Cerebellar cortex (tissue), 1 donor: Measurements from ENCODE around the gene HSDL2.
"Not testable (repeated sequence)": the region's sequence is repeated elsewhere in the genome, so short reads cannot be mapped to it uniquely, and the experiment has no call there.

Experiments used
- DNase-seq: peaks from one replicate; pipeline ENCODE4 v3.0.0-alpha.2; 2015; ENCODE audit warnings: low spot score

HSDL2 gene

GRCh38 chr9:112366591-112366990, 13.3 kb upstream of the HSDL2 start:
- DNase-seq, result no peak

DNA sequence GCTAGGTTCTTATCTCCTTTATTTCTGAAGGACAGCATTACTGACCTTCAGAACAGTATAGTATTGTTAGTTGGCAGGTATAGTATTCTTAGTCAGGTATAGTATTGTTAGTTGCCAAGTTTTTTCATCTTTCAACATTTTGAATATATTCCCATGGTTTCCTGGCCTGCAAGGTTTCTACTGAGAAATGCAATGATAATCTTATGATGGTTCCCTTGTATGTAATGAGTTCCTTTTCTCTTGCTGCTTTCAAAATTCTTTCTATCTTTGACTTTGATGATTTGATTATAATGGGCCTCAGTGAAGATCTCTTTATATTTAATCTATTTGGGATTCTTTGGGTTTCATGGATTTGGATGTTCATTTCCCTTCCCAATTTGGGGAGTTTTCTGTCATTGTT, 12.4 kb upstream of the HSDL2 start:
- DNase-seq, result no peak

GRCh38 chr9:112369817-112370216, 10.1 kb upstream of the HSDL2 start:
- no peak for DNase-seq

- no peak for DNase-seq
Measured at GRCh38 chr9:112371060-112371459, 8.8 kb upstream of the HSDL2 start.

GRCh38 chr9:112373666-112374065, 6.2 kb upstream of the HSDL2 start:
- not testable (repeated sequence) for DNase-seq

DNA sequence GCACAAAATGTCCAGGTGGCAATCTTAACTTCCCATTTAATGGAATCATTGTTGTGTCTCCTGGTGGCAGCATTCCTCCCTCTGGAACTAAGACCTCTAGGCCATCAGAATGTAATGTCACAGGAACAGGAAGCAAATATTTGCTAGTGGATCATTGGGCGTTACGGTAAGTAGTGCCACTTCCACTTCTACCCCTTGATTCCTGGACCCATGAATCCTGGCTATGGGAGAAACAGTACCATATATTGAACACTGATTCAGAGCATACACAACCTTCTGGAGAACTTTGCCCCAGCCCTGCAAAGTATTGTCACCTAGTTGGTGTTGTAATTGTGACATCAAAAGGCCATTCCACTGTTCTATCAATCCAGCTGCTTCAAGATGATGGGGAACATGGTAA, 5.7 kb upstream of the HSDL2 start:
- not testable (repeated sequence) for DNase-seq

- no peak for DNase-seq
Measured at GRCh38 chr9:112375361-112375760, 4.5 kb upstream of the HSDL2 start.

GRCh38 chr9:112377087-112377486, 2.8 kb upstream of the HSDL2 start:
- DNase-seq, result no peak

- DNase-seq, result peak; percentile 5
Measured at GRCh38 chr9:112377684-112378327, 2.1 kb upstream of the HSDL2 start.

DNA sequence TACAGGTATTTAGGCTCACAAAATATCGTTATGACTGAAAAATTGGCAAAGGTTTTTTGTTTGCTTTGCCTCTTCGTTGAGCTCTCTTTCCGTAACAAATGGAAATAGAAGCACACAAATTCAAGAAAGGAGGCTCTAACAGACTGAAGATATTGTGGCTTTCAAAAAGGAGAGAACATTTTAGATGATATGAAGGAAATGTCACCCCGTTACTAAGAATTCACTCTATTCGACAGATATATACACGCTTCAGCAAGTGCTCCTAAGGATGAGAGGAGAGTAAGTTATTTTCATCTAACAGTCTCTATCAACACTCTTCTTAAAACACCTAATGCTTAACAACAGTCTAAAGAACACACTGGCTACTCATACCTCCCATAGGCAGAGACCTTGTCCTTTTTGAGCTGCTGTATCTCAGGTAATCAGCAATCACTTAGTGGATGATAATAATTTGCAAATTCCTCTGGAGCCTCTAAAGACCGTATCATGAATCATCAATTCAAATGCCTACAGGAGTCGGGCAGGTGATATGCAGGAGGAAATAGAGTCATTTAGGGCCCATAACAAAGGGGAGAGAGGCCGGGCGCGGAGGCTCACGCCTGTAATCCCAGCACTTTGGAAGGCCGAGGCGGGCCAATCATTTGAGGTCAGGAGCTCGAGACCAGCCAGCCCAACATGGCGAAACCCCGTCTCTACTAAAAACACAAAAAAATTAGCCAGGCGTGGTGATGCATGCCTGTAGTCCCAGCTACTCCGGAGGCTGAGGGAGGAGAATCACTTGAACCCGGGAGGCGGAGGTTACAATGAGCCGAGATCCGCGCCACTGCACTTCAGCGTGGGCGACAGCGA, 1.4 kb upstream of the HSDL2 start:
- peak; percentile 33 for DNase-seq

DNA sequence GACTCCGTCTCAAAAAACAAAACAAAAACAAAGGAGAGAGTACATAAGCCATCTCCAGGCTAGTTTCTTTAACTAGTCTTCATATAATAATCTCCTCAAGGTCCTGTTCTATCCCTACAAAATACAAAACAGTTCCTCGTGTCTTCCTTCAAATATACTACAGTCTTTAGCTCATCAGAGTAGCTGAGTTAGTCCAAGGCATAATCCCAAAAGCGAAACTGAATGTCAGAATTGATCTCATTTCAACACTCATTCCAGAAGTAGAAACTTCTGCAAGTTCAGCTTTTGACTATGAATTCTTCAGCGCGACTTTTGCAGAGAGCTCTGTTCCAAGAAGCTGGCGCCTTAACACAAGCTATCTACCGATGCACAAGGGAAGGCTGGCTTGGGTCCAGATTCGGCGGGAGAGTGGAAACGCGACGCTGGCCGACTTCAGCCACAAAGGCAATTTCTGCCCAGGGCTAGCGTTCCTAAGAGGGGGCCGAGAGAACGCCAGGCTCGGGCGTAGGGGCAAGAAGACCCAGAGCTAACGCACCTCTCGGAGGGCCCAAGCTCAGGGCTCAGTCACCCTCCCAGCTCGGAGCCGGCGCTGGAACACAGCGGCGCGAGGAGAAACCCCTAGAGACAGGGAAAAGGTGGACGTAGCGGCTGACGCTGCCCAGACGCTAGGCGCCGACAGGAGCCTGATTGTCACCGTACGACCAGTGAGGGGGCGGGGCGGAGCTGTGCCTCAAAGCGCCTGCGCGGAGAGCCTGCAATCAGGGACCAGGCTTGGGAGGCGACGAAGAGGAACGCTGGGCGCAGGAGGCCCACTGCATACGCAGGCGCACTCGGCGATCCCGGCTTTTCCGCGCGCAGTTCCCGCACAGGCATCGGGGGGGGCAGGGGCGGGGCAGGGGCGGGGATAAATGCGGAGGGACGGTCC, 469 bp upstream of the HSDL2 start:
- peak; percentile 98 for DNase-seq

DNA sequence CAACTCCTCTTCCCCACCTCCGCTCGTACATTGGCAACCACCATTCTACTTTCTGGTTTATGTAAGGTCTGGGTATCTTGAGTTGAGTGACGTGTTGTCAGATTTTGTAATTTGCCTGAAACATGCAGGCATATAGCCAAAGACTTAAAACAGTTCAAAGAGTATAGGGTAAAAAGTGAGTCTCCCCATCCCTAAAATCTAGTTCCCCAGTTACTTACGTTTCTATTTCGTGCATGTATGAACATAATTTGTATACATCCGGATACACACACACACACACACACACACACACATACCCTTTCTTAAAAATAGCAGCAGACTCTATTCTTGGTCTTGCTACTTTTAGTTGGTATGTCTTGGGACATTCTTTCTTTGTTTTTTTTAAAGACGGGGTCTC, 915 bp downstream of the HSDL2 start:
- peak; percentile 17 for DNase-seq

DNA sequence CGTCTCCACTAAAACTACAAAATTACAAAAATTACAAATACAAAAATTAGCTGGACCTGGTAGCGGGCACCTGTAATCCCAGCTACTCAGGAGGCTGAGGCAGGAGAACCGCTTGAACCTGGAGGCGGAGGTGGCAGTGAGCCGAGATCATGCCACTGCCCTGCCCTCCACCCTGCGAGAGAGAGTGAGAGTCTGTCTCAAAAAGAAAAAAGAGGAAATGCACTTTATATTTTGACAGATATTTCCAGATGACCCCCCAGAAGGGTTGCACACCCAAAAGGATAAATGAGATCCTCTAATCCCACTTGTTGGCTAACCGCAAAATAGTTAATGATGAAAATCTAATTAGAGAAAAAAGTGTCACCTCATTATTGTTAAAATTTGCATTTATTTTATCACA, 2.2 kb downstream of the HSDL2 start:
- no peak for DNase-seq

- no peak for DNase-seq
Measured at GRCh38 chr9:112382501-112383364, 2.8 kb downstream of the HSDL2 start.

GRCh38 chr9:112384219-112384618, 4.3 kb downstream of the HSDL2 start:
- no peak for DNase-seq

DNA sequence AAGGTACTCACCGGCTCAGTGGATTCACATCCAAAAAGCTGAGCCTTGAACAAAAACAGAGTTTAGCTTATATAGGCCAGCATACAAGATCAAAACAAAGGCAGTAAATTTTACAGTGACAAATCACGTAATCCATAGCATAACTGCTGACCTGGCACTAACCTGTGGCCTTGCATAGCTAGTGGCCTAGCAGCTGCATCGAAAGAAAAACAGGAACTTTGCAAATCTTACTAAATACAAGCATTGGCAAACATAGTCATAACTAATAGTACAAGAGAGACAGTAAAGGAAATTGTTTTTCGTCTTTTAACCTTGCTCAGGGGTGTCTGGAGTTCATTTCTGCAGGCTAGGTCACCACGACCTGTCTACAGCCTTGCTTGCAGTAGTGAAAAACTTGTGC, 4.8 kb downstream of the HSDL2 start:
- DNase-seq, result no peak

GRCh38 chr9:112387115-112387514, 7.2 kb downstream of the HSDL2 start:
- DNase-seq, result no peak

DNA sequence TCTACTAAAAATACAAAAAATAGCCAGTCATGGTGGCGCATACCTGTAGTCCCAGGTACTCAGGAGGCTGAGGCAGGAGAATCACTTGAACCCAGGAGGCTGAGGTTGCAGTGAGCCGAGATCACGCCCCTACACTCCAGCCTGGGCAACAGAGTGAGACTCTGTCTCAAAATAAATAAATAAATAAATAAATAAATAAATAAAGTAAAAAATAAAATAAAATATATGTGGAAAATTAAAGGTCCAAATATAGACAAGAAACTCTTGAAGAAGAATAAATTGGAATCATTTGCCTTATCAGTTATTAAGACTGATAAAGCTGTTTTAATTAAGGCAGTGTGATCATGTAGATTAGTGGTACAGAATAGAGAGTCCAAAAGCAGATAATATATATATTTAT, 10.0 kb downstream of the HSDL2 start:
- not testable (repeated sequence) for DNase-seq

- not testable (repeated sequence) for DNase-seq
Measured at GRCh38 chr9:112391936-112392560, 12.1 kb downstream of the HSDL2 start.

- DNase-seq, result not testable (repeated sequence)
Measured at GRCh38 chr9:112393146-112393545, 13.2 kb downstream of the HSDL2 start.

DNA sequence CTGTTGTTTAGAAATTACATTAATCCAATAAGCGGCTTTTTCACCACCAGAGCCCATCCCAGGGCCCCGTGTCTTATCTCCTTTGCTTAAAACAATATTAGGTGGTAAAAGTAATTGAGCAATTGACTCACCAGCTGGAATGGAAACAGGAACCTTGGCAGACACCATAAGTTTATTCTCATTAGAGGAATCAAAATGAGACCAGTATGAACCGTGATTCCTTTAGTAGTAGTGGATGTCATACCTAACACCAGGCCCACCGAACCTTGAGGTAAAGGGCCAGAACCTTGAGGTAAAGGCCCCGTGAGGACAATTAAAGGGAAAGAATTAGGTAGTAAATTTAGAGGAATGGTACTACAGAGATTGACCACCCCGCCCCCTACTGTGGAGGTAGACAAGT, 16.5 kb downstream of the HSDL2 start:
- no peak for DNase-seq
